A673 (cell line): ENCODE data around the gene HTR1B.

ENCODE experiments used
- CTCF ChIP-seq: fragments of 300-800, 200-600 bp; sonication (generic); conservative IDR thresholded peaks from 2 replicates; pipeline ENCODE4 v1.5.1; 2017; ENCODE audit warnings: low read depth, mild to moderate bottlenecking, antibody characterized with exemption, low read length, moderate library complexity, mixed read lengths
- EZH2 ChIP-seq: fragments of 200-600 bp; sonication (generic); IDR thresholded peaks from 2 replicates; pipeline ENCODE4 v1.6.1; 2017; ENCODE audit warnings: borderline replicate concordance, low read depth, mild to moderate bottlenecking, mixed read lengths, antibody characterized with exemption, low read length; ENCODE audit not compliant: poor library complexity, severe bottlenecking

DNA sequence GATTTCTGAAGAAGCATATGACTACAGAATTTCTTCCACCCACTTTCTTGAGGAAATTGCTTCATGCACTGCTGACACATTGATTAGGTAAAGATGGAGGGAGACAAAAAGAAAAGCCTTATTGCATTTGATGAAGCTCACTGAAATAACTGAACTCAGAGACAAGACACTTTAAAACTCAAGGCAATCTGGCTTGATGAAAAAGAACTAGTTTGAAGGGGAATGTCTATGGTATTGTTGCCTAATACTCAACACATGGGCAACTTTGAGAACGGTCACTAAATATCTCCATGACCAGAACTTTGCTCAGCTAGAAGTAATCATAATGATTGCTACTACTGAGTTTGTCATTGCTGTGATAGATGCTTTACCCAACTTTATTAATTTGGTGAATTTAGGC is 38.1 kb downstream of the HTR1B start:
- TF ChIP-seq CTCF (no peak), EZH2 (no peak)
